Measurements from ENCODE around the gene KCNJ18. TPM values are rescaled to one million over a fixed set of nuclear protein-coding genes. Genes with fewer than 3 reads are reported as not detected.
"Not testable (repeated sequence)": the region's sequence is repeated elsewhere in the genome, so short reads cannot be mapped to it uniquely, and the experiment has no call there.

The KCNJ18 gene
- polyA plus RNA-seq (2011; rRNA removed) (not detected in 2 replicates), polyA plus RNA-seq (2017; fragmentation: RNase III; extraction: RNeasy Plus Mini Kit Qiagen cat#74134 plus additional on column Dnase treatment) (not detected in 3 replicates), polyA minus RNA-seq (2011; rRNA and poly(A)+ RNA removed) (not detected in 2 replicates)
- 0.01 TPM in 1 of 2 replicates, not detected in the other for polyA plus RNA-seq (2012; cell fraction: cytosol; rRNA removed)
- polyA plus RNA-seq (2012; cell fraction: nucleus; rRNA removed): 0.04 TPM in 1 of 2 replicates, not detected in the other

- DNase-seq (ENCODE audit: low read depth in 1 of 2, low spot score in 1 of 2); H3K9me3 ChIP-seq; H3K4me2 ChIP-seq; FAIRE-seq; POLR2A ChIA-PET; H3K4me1 ChIP-seq; H3K4me3 ChIP-seq; H3K27ac ChIP-seq: not testable (repeated sequence)
- WGBS (ENCODE audit: missing lambda C conversion rate): 48% methylated on average over 13 of the region's 18 CpGs
- ATAC-seq: peak in 1 of 2 experiments; percentile 44; a peak in 3 of 6 replicates
- CTCF ChIA-PET: interaction anchor here (1.5 kb wide), 1 partner anchor 16 kb away, joined by 3 read pairs; no protein-coding TSS in a partner anchor
Observed at GRCh38 chr17:21691883-21692703, at the start of gene KCNJ18. KCNJ18 (plus strand) TSS chr17:21692523; CDS start chr17:21702787, 10,264 bp downstream.

GRCh38 chr17:21648125-21648524, 44.2 kb upstream of the KCNJ18 start:
- H3K4me3 ChIP-seq; ATAC-seq; H3K9me3 ChIP-seq; H3K4me2 ChIP-seq; DNase-seq (ENCODE audit: low read depth in 1 of 2, low spot score in 1 of 2); H3K4me1 ChIP-seq; POLR2A ChIA-PET; H3K27ac ChIP-seq; FAIRE-seq; CTCF ChIA-PET: not testable (repeated sequence)
- 10% methylated on average over 6 of the region's 6 CpGs for WGBS (ENCODE audit: missing lambda C conversion rate)

DNA sequence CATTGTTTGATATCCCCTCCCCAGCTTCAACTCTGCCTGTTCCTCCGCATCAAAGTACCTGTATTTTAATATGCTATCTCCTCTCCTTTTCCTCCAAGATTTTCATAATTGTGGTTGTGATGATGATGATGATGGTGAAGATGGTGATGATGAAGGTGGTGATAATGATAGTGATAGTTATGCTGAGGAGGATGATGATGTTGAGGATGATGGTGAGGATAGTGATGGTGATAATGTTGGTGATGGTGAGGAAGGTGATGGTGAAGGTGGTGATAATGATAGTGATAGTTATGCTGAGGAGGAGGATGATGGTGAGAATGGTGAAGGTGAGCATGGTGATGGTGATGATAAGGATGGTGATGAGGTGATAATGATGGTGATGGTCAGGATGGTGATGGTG, 42.3 kb upstream of the KCNJ18 start:
- CTCF ChIA-PET; H3K4me3 ChIP-seq; DNase-seq (ENCODE audit: low read depth in 1 of 2, low spot score in 1 of 2); FAIRE-seq; POLR2A ChIA-PET; H3K4me1 ChIP-seq; H3K4me2 ChIP-seq; ATAC-seq; H3K27ac ChIP-seq; H3K9me3 ChIP-seq: not testable (repeated sequence)
- WGBS (ENCODE audit: missing lambda C conversion rate): 3% methylated on average over 1 of the region's 1 CpG

GRCh38 chr17:21652049-21652448, 40.3 kb upstream of the KCNJ18 start:
- H3K9me3 ChIP-seq; H3K27ac ChIP-seq; CTCF ChIA-PET; POLR2A ChIA-PET; DNase-seq (ENCODE audit: low read depth in 1 of 2, low spot score in 1 of 2); H3K4me1 ChIP-seq; H3K4me3 ChIP-seq; FAIRE-seq; H3K4me2 ChIP-seq; ATAC-seq: not testable (repeated sequence)
- WGBS (ENCODE audit: missing lambda C conversion rate): 2% methylated on average over 3 of the region's 4 CpGs

GRCh38 chr17:21653211-21653610, 39.1 kb upstream of the KCNJ18 start:
- CTCF ChIA-PET; FAIRE-seq; H3K4me2 ChIP-seq; H3K4me3 ChIP-seq; ATAC-seq; H3K4me1 ChIP-seq; POLR2A ChIA-PET; DNase-seq (ENCODE audit: low read depth in 1 of 2, low spot score in 1 of 2); H3K27ac ChIP-seq; H3K9me3 ChIP-seq: not testable (repeated sequence)
- WGBS (ENCODE audit: missing lambda C conversion rate): 63% methylated on average over 10 of the region's 10 CpGs

- H3K4me2 ChIP-seq; FAIRE-seq; H3K9me3 ChIP-seq; POLR2A ChIA-PET; CTCF ChIA-PET; H3K4me1 ChIP-seq; ATAC-seq; DNase-seq (ENCODE audit: low read depth in 1 of 2, low spot score in 1 of 2); H3K4me3 ChIP-seq; H3K27ac ChIP-seq: not testable (repeated sequence)
- 54% methylated on average over 41 of the region's 47 CpGs for WGBS (ENCODE audit: missing lambda C conversion rate)
Observed at GRCh38 chr17:21656518-21657309, 35.6 kb upstream of the KCNJ18 start.

DNA sequence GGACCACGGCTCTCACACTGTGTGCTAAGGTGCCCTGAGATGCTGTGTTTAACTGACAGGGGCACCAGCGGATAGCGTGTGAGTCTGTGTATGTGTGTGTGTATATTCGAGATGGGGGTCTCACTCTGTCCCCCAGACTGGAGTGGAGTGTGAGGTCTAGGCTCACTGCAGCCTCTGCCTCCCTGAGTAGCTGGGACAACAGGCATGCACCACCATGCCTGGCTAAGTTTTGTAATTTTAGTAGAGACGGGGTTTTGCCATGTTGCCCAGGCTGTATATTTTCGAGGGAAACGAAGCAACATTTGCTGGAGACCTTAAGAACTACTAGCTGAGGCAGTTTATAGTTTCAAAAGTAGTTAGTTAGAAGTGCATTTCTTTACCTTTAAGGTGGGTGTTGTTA, 32.7 kb upstream of the KCNJ18 start:
- H3K4me2 ChIP-seq; H3K9me3 ChIP-seq; H3K4me3 ChIP-seq; H3K4me1 ChIP-seq; H3K27ac ChIP-seq; DNase-seq (ENCODE audit: low read depth in 1 of 2, low spot score in 1 of 2); CTCF ChIA-PET; FAIRE-seq; POLR2A ChIA-PET; ATAC-seq: not testable (repeated sequence)
- 11% methylated on average over 6 of the region's 7 CpGs for WGBS (ENCODE audit: missing lambda C conversion rate)

DNA sequence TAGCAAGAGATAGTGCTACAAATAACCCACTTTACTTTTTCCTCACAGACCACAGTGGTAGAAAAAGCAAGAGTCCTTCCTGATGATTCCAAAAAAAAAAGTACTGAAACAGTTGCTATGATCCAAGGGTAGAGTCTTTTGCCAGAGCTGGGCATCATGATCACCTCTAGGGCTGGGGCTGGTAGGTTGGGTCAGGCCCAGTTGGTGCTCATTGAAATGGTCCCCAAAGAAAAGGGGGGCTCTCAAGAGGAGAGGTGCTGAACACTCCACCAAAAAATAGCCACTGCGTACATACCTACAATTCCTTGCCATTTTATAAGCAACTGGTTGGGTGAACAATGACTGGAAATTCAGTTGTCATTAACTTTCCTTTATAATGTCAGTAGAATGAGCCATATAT, 30.9 kb upstream of the KCNJ18 start:
- CTCF ChIA-PET; DNase-seq (ENCODE audit: low read depth in 1 of 2, low spot score in 1 of 2); H3K27ac ChIP-seq; FAIRE-seq; H3K4me1 ChIP-seq; H3K4me3 ChIP-seq; H3K9me3 ChIP-seq; POLR2A ChIA-PET; H3K4me2 ChIP-seq; ATAC-seq: not testable (repeated sequence)
- 39% methylated on average over 1 of the region's 1 CpG for WGBS (ENCODE audit: missing lambda C conversion rate)

DNA sequence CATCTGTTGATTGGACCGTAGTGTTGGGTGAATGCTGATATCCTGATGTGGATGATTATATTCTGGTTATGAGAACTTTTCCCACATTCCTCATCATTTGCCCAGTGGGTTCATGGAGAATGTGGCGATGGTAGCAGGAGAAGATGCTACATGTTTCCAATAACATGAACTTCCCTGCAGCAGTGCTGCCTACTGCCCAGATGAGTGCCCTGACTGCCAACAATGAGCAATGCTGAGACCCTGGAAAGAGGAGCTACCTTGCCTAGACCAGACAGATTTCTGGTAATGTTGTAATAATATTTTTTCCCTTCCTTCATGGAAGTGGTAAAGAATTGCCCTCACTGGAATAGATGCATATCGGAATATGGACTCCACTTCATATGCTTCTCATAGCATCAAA, 29.2 kb upstream of the KCNJ18 start:
- ATAC-seq; H3K27ac ChIP-seq; H3K4me1 ChIP-seq; CTCF ChIA-PET; H3K4me2 ChIP-seq; POLR2A ChIA-PET; FAIRE-seq; DNase-seq (ENCODE audit: low read depth in 1 of 2, low spot score in 1 of 2); H3K4me3 ChIP-seq; H3K9me3 ChIP-seq: not testable (repeated sequence)
- WGBS (ENCODE audit: missing lambda C conversion rate): 5% methylated on average over 3 of the region's 3 CpGs

DNA sequence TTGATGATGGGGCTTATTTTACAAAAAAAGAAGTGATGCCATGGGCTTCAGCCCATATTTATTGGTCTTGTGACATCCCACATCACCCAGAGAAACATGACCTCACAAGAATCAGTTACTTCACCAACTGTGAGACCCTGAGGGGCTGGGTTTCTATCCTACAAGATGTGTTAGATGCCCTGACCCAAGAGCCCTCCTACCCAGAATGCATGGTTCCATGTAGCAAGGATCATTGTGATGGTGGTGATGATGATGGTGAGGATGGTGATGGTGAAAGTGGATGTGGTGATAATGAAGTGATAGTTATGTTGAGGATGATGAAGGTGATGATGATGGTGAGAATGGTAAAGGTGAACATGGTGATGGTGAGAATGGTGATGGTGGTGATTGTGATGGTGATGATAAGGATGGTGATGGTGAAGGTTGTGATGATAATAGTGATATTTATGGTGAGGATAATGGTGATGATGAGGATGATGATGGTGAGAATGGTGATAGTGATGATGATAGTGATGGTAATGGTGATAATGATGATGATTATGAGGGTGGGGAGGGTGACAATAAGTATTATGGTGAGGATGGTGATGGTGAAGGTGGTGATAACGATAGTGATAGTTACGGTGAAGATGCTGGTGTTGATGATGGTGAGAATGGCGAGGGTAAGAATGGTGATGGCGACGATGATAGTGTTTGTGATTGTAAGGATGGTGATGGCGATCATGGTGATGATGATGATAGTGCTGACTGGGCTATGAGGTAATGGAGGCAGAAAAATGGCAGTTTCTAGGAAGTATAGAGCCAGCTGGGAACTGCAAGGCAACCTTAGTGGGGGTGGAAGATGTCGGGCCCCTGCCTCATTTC, 28.5 kb upstream of the KCNJ18 start:
- H3K4me3 ChIP-seq; H3K4me1 ChIP-seq; DNase-seq (ENCODE audit: low read depth in 1 of 2, low spot score in 1 of 2); H3K27ac ChIP-seq; FAIRE-seq; H3K4me2 ChIP-seq; H3K9me3 ChIP-seq; CTCF ChIA-PET; ATAC-seq; POLR2A ChIA-PET: not testable (repeated sequence)
- 12% methylated on average over 7 of the region's 7 CpGs for WGBS (ENCODE audit: missing lambda C conversion rate)
